ENCODE data around the gene WDR87.

WDR87 gene

DNA sequence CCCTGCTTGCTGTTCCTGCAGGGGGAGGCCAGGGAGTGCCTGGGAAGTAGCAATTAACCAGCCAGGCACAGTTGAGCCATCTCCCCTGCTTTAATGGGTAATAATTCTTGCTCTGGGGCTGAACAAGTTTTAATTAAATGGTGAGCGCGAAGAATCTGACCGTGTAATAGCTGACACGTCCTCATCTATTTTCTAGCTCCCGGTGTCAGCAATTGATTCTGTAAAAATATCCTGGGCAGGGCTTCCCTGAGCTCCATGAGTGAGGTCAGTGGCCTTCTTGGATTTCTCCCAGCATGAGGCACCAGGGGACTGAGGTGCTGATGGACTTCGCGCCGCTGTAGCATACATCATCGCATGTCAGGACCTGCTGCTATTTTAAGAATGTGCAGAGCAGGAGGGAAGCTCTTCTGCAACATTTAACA lies 27.6 kb upstream of the WDR87 start:
- Mint-ChIP-seq H3K4me3 (peak overlapping the region; percentile 32 to 57 (median 38)), H3K9me3 (peaks cover 1% of the 10 kb centered on the region), H3K27me3 (ENCODE audit: low read depth) (no peaks in the 10 kb centered on the region), H3K36me3 (ENCODE audit: low read depth) (peaks cover 8% of the 10 kb centered on the region), H3K4me1 (peaks cover 32% of the 10 kb centered on the region), H3K27ac (peak overlapping the region; percentile 71 to 87 (median 85))
- TF ChIP-seq, protein P1, sequence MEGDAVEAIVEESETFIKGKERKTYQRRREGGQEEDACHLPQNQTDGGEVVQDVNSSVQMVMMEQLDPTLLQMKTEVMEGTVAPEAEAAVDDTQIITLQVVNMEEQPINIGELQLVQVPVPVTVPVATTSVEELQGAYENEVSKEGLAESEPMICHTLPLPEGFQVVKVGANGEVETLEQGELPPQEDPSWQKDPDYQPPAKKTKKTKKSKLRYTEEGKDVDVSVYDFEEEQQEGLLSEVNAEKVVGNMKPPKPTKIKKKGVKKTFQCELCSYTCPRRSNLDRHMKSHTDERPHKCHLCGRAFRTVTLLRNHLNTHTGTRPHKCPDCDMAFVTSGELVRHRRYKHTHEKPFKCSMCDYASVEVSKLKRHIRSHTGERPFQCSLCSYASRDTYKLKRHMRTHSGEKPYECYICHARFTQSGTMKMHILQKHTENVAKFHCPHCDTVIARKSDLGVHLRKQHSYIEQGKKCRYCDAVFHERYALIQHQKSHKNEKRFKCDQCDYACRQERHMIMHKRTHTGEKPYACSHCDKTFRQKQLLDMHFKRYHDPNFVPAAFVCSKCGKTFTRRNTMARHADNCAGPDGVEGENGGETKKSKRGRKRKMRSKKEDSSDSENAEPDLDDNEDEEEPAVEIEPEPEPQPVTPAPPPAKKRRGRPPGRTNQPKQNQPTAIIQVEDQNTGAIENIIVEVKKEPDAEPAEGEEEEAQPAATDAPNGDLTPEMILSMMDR (IDR thresholded peaks at IDR 0.05; ENCODE audit: unreplicated experiment in 3 of 3) = no peak

DNA sequence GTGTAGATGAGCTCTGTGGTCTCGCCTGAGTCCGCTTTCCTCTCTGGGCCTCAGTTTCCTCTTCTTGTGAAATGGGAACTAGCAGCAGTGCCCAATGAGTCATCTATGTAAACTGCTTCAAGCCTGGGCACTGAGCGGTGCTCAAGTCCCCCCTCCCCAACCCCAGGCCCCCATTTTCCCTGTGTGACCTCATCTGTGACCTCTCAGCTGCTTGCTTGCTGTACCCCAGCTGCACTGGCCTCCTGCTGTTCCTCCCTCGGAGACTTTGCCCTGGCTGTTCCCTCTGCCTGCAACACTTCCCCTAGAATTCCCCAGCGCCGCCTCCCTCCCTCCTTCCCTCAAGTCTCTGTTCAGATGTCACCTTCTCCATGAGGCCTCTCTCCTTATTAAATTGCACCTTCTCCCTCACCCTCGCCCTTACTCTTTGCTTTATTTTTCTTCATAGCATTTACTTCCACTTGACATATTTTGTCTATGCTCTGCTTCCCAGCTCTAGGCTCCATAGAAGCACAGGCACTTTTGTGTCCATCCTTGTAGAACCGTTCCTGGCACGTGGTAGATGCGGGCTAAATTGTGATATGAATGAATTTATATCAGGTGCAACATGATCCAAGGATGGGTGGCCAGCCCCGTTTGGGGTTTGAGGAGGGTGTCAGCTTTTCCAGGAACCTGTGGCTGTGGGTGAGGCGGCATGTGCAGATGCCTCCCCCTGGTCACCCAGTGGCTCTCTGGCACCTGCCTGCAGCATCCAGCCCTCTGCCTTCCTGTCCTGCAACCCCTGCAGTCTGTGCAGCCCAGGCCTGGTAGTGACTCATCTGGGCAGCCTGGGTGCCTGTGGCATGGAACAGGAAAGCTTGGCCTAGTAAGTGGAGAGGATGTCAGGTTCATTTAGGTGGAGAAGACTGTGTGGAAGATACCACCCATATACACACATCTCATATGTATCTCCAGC lies 26.9 kb upstream of the WDR87 start:
- TF ChIP-seq, protein P1 (IDR thresholded peaks at IDR 0.05; ENCODE audit: unreplicated experiment in 3 of 3) = no peak
- Mint-ChIP-seq H3K36me3 (ENCODE audit: low read depth) (peaks cover 5% of the 10 kb centered on the region), H3K4me1 (peaks cover 32% of the 10 kb centered on the region), H3K27ac (peak overlapping the region; percentile 71 to 90 (median 85)), H3K27me3 (ENCODE audit: low read depth) (no peaks in the 10 kb centered on the region), H3K9me3 (no peaks in the 10 kb centered on the region), H3K4me3 (peak overlapping the region; percentile 28 to 60 (median 57))

DNA sequence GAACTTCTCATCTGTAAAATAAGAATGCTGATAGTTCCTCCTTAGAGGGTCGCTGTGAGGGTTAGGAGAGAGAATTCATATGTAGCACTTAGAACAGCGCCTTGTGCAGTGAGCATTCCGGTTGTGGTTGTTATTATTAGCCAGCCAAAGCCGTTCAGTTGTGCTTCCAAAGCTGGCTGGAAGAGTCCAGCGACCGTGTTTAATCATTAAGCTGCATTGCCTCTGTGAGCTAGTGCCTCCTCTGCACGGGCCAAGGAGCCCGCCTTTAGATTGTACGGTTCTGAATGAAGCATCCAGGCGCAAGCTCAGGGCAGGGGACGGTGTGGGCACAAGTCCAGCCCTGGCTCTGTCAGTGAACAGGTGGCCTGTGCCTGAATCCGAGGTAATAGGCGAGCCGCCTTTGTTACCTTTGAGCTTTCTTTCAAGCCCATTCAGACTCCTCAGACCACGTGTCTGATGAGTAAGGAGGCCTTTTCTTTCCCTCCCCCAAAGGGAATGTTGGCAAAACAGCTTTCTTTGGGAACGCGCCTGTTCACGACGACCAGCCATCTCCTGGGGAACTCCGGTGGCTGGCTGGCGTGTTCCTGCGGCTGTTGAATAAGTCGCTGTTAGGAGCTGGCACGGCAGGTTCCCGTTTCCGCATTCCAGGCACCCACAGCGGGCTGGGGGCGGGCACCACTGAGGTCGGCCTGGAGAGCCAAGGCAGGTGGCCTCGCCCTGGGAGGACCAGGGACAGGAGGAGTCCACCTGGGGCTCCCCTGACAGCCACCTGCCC lies 25.7 kb upstream of the WDR87 start:
- Mint-ChIP-seq H3K4me1 (peaks cover 32% of the 10 kb centered on the region), H3K4me3 (peak overlapping the region; percentile 37 to 51 (median 47)), H3K27ac (peak overlapping the region; percentile 71 to 90 (median 85)), H3K27me3 (ENCODE audit: low read depth) (no peaks in the 10 kb centered on the region), H3K36me3 (ENCODE audit: low read depth) (peaks cover 5% of the 10 kb centered on the region), H3K9me3 (no peaks in the 10 kb centered on the region)
- TF ChIP-seq, protein P1 (IDR thresholded peaks at IDR 0.05; ENCODE audit: unreplicated experiment in 3 of 3) = no peak

DNA sequence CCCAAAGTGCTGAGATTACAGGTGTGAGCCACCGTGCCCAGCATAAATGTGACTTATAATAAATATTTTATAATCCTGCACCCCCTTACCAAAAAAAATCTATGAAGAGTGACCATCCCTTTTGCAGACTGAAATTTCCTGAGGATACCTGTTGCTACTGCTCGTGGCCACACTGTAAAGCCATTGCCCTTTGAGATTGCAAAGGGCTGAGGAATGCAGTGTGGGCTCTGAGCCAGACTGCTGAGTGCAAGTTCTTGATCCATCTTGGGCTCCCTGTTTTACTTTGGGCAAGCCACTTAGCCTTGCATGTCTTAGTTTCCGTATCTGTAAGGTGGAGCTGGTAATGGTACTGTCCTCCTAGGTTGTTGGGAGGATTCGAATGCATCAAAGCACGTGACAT lies 24.0 kb upstream of the WDR87 start:
- H3K36me3 Mint-ChIP-seq (ENCODE audit: low read depth) = no peaks in the 10 kb centered on the region
- H3K9me3 Mint-ChIP-seq = no peaks in the 10 kb centered on the region
- H3K4me1 Mint-ChIP-seq = peaks cover 32% of the 10 kb centered on the region
- no peak overlapping the region for H3K4me3 Mint-ChIP-seq
- H3K27ac Mint-ChIP-seq = no peak overlapping the region
- TF ChIP-seq, protein P1 (IDR thresholded peaks at IDR 0.05; ENCODE audit: unreplicated experiment in 3 of 3) = no peak
- no peaks in the 10 kb centered on the region for H3K27me3 Mint-ChIP-seq (ENCODE audit: low read depth)

DNA sequence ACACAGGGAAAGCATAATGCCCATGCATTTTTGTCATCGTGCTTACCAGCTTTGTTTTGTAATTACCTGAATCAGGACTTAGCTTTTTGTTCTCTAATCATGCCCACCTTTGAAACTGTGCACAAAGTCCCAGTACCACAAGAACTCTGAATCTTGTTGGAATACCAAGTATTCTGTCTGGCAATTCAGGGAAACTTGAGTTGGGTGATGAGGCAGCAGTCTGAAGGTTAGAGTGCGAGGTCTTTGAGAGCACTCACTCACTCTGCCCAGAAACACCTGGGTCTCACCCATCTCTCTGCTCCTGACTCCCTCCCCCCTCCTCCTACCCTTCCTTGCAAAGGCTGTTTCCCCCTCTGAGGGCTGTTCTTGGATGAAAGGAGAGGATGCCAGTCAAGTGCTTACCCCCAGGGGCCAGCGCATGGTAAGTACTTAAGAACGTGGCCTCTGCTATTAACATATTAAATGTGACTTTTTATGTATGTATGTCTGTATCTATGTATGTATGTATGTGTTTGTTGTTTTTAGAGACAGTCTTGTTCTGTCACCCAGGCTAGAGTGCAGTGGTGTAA lies 23.0 kb upstream of the WDR87 start:
- H3K4me3 Mint-ChIP-seq = no peak overlapping the region
- TF ChIP-seq, protein P1 (IDR thresholded peaks at IDR 0.05; ENCODE audit: unreplicated experiment in 3 of 3) = no peak
- no peaks in the 10 kb centered on the region for H3K27me3 Mint-ChIP-seq (ENCODE audit: low read depth)
- H3K4me1 Mint-ChIP-seq = peaks cover 27% of the 10 kb centered on the region
- H3K9me3 Mint-ChIP-seq = no peaks in the 10 kb centered on the region
- no peaks in the 10 kb centered on the region for H3K36me3 Mint-ChIP-seq (ENCODE audit: low read depth)
- H3K27ac Mint-ChIP-seq = no peak overlapping the region

Data from nephron (organoid).